Astrocyte of the cerebellum (primary cell): ENCODE measurements around the gene CPAMD8.
"Not testable (repeated sequence)": the region's sequence is repeated elsewhere in the genome, so short reads cannot be mapped to it uniquely, and the experiment has no call there.

Source experiments
- DNase-seq: peaks from one replicate; pipeline ENCODE4 v3.0.0-alpha.2; 2011; ENCODE audit warnings: low read depth
- H3K4me3 ChIP-seq: 2 replicates; pipeline ENCODE4 v1.5.1; 2011; ENCODE audit warnings: mild to moderate bottlenecking, low read depth, low read length, moderate library complexity
- CTCF ChIP-seq: IDR thresholded peaks from 2 replicates; pipeline ENCODE4 v1.5.1; 2012; ENCODE audit warnings: low read length, low read depth, moderate library complexity, mild to moderate bottlenecking; ENCODE audit errors: missing control alignments
- in situ Hi-C: cut with HindIII; loops from 2 replicates; pipeline ENCODE4 v1.10.0; 2017; ENCODE audit warnings: low sequenced_read_pairs

Gene CPAMD8

GRCh38 chr19:17022738-17023137, 3.9 kb downstream of the CPAMD8 start:
- no peak for DNase-seq
- in situ Hi-C loops, result no loop called here
- TF ChIP-seq CTCF, result no peak
- H3K4me3 ChIP-seq, result no peak overlapping the region

DNA sequence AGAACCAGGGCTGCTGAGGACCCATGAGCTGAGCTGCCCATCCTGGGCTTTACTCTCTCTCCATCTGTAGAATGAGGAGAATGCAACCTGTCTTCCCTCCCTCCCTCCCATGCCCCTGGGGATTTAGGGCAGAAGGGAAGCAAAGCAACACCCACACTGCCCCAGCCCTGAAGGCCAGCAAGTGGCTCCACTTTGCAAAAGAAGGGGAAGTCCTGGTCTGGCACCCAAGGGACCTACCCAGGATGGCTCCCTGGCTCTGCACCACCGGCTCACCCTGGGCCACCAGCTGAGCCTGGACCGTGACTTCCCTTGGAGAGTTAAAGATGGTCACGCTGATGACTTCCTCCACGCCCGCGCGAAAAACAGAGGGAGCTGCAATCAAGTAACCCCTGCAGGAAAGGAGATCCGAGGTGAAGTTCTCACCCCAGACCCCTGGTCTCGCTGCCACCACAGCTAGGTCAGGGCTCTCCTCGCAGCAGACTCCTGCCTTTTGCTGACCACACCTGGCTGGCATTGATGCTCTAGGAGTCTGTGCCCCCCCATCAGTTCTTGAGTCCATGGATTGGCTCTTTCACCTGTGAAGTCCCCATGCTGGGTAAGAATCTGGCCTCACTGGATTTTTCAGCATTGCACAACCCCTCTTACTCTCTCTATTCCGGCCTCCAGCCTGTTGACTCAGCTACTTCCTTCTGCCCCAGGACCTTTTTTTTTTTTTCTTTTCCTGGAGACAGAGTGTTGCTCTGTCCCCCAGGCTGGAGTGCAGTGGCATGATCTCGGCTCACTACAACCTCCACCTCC, 4.6 kb downstream of the CPAMD8 start:
- DNase-seq, result no peak
- no peak overlapping the region for H3K4me3 ChIP-seq
- TF ChIP-seq CTCF, result no peak
- in situ Hi-C loops, result no loop called here

DNA sequence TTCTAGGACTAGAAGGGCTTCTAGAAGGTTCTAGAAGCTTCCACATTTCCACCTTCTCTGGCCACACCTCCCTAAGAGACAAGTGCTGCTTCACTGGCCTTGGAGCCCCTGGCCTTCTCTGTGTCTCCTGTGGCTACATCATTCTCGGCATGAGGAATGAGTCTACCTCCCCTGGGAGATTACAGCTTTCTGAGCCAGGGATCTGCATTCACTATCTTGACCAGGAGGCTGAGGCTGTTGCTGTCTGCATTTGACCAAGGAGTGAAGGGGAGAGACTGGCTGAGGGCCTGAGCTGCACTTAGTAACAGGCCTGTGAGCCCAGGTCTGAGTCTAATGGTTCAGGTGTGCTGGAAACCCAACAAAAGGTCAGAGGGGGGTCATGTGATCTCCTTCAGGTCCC, 5.3 kb downstream of the CPAMD8 start:
- in situ Hi-C loops, result no loop called here
- TF ChIP-seq CTCF, result no peak
- no peak overlapping the region for H3K4me3 ChIP-seq
- DNase-seq, result no peak

- in situ Hi-C loops, result no loop called here
- no peak for TF ChIP-seq CTCF
- H3K4me3 ChIP-seq, result no peak overlapping the region
- DNase-seq, result no peak
These were observed 5.8 kb downstream of the CPAMD8 start for GRCh38 chr19:17020823-17021222.

- H3K4me3 ChIP-seq, result no peak overlapping the region
- TF ChIP-seq CTCF, result no peak
- in situ Hi-C loops, result no loop called here
- DNase-seq, result no peak
These were observed 6.2 kb downstream of the CPAMD8 start for GRCh38 chr19:17020385-17020784.

DNA sequence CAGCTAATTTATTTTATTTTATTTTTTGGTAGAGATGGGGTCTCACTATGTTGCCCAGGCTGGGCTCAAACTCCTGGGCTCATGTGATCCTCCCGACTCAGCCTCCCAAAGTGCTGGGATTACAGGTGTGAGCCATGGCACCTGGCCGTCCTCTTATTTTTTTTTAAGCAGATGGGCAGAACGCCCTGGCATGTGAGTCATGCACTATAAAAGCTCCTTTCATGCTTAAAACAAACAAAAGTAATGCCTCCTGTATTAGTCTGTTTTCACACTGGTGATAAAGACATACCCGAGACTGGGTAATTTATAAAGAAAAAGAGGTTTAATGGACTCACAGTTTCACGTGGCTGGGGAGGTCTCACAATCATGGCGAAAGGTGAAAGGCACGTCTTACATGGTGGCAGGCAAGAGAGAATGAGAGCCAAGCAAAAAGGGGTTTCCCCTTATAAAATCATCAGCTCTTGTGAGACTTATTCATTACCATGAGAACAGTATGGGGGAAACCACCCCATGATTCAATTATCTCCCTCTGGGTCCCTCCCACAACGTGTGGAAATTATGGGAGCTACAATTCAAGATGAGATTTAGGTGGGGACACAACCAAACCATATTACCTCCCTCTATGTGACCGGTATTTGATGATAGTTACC, 12.3 kb downstream of the CPAMD8 start:
- H3K4me3 ChIP-seq, DNase-seq, in situ Hi-C loops: not testable (repeated sequence)

GRCh38 chr19:17011485-17011884, 15.1 kb downstream of the CPAMD8 start:
- in situ Hi-C loops, result no loop called here
- H3K4me3 ChIP-seq, result no peak overlapping the region
- no peak for DNase-seq
- no peak for TF ChIP-seq CTCF
